ENCODE data around the gene NAPB.

NAPB gene

DNA sequence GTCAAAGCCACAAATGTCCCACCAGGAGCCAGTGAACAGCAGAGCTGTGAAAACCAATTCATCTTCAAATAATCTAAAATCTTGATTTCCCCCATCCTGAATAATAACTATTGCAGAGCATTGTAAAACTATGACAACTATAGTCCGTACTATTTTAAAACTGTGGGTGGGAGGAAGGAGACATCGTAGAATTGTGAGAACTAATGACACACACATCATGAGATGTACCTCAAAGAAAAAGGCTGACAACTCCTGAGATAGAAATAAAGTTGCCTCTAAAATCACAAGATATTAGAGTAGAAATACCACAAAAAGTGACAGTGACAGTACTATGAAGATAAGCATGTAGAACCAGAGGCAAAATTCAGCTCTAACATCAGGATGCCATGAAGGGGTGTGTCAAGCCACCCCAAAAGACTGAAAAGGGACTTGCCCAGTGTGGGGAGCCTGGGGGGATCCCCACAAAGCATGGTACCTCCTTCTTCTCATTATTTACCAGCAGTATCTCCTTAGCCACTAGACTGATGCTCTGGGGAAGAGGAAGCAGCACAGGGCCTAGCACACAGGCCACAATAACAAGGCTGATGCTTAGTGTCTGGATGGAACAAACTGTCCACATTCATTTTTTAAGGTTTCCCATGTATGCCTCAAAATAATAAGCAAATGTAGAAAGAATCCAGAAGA is 13.4 kb downstream of the NAPB start:
- DNase-seq = no peak

DNA sequence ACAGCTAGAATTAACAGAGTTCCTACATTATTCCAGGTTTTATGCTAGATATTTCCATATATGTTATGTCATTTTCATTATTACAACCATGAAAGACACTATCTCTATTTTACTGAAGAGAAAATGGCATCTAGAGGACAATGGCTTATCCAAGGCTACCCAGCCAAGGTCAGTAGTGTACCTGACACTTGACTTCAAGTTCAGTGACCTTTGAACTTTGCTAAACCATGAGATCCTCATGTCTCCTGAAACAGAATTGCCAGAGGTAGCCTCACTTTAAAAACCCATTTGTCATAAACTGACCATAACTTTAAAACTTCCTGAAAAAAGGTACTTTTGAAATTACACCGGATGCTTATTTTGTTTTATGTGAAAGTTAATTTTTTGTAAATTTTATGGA is 14.4 kb downstream of the NAPB start:
- no peak for DNase-seq

DNA sequence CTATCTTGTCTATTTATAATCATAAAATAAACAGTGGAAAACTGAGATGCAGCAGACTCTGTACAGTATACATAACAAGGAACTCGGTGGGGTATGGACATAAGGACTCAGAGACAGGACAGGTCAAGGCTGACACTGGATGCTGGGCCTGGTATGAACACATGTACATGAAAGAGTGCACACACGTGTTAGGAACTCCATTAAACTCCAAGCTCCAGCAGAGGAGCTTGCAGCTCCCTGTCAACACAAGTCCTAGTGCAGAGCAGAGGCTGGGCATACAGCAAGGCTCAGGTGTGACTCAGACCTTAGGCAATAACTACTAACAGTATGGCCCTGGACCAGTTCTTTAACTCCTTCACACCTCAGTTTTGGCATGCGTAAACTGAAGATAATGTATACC is 17.1 kb downstream of the NAPB start:
- DNase-seq = no peak

DNA sequence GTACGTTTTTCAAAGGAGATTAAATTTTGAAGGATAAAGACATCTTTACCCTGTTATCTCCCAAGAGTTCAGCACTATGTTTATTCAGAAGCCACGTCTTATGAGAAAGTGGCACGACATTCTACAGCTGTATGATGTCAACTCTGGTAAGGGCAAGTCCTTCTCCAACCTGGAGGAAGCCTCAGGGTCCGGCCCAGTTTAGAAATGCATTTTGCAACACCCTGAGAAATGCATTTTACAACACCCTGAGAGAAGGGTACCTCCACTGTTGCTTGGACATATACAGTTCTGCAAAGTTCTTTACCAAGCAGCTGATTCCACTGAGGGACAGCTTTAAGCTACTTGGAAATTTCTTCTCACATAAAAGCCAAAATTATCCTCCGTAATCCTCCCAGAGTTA is 17.5 kb downstream of the NAPB start:
- no peak for DNase-seq

DNA sequence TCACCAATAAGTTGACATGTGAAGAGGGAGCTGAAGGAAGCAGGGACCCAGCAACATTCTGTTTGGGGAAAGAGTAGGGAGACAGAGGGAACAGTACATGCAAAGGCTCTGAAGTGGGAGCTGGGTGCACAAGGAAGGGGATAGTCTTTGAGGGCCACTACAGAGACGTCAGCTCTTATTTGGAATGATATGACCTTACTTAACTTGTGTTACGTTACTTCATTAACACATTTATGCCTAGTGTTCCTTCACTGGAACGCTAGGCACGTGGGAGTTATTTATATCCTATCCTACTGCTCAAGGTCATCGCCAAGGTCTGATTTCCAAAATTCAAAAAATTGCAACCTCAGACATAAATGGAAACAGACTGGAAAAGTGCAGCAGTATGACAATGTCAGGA is 20.2 kb downstream of the NAPB start:
- no peak for DNase-seq

DNA sequence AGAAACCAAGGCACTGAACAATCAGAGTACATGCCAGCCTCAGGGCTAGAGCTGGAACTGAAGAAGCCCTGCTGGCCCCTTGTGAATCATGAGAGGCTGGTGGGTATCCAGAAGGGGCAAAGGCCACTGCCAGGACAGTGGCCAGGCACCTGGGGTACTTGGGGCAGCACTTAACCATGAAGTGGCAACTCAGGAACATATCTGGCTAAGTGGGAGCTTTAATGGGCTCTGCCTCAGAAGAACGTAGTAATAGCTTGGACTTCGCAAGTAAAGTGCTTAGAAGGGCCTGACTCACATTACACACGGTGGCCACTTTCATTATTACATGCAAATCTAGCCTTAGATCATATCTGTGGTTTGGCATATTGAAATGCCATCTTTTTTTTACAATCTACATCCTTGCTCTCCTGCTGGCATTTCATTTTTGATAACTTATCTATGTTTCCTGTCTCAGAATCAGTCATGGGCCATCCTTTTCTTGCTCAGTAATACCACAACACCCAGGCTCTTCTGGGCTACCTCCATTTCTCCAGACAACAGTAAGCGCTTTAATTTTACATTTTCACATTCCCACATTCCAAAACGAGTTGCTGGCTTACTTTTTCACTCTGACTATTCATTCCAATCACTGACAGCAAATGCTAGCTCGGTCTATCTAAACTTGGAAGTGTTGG is 21.6 kb downstream of the NAPB start:
- no peak for DNase-seq

DNA sequence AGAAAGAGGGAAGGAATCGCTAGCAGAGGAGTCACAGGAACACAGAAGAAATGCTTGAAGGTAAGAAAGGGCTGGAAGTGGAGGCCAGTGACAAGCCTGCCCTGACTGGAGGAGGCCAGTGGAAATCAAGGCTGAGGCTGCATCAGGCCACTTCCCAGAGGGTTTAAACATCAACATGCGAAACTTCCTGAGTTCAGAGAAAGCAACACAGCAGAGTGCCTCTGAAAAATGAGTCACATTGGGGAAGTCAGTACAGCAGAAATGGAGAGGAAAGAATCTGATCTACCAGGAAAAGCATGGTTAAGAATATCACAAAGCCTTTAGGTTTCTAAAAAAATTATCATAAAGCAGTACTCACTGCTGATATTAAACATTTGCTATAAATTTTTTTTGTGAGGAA is 23.3 kb downstream of the NAPB start:
- DNase-seq = no peak

DNA sequence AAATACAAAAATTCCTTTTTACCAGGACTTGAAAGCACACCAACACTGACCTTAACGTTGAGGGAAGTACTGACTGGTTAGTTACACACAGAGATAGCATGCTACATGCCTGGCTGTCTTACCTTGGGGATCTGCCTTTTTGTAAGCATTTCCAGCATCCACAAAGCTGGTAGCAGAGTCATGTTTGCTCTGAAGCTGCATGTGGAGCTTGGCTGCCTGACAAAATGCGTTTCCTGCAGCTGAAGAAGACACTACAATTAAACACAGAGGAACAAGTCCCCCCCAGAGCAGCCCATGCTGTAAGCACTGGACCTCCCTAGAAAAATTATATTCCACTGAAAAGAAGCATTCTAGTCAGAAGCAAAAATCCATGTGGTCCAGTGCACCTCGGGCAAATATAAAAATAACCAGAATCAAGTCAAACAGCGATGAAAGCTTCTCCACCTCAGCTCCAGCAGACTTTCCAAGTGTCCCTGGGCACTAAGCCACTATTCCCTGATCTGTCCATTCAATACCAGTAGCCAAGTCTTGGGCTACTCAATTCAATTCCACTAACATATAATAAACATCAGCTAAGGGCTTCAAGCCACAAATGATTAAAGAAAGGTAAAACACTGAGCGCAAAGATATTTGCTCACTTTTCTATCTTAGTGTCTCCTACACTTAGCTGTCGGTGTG is 24.2 kb downstream of the NAPB start:
- peak in 1 of 58 donors; percentile 18 for DNase-seq

DNA sequence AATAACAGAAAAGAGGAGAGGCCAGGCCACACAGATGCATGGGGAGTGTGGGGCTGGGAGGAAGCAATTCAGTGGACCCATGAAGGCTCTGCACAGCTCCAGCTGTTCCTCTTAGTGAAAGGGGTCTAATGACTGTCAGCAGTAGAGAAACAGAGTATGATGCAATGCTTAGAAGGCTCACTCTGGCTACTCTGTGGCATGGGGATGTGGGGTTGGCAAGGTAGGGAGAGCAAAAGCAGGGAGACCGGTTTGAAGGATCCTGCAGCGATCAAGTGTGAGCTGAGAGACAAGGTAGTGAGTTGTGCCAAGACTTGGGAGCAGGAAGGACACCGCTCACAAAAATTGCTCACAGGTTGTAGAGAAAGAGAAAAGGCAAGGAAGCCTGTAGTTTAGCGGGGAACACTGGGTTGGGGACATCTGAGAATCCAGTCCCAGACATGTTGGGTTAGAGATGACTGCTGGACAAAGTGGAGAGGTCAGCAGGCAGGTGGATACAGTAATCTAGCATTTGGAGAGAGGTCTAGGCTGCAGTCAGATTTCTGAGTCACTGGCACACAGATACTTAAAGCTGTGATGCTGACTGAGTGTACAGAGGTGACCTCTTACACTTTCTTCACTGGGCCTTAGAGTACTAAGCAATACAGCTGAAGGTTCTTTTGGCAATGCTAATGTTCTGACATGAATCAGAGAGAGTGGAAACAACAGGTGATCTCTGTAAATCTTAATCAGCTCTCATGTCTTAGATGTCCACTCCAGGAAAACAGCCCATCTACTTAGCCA is 27.1 kb downstream of the NAPB start:
- no peak for DNase-seq

DNA sequence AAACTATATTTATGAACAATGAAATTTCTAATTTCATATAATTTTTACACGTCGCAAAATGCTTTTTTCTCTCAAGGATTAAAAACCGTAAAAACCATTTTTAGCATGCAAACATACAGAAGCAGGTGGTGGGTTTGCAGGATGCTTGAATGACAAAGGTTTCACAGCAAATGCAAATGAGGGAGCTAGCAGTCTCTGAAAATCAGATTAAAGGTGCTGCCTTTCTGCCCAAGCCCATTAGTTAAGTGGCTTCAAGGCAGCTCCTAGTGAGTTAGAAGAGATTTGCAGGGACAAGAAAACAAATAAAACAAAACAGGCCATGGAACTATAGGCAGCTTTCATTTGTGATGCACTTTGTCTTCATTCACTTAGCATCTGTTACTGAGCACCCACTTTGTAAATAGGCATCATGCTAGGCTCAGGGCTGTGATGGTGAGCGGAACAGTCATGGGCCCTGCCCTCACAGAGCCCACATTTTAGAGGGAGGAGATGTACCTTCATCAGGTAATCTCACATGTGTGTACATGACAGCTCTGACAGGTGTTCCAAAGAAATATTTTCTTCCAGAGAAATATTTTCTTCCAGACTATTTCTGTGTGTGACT is 29.5 kb downstream of the NAPB start:
- DNase-seq = no peak

DNA sequence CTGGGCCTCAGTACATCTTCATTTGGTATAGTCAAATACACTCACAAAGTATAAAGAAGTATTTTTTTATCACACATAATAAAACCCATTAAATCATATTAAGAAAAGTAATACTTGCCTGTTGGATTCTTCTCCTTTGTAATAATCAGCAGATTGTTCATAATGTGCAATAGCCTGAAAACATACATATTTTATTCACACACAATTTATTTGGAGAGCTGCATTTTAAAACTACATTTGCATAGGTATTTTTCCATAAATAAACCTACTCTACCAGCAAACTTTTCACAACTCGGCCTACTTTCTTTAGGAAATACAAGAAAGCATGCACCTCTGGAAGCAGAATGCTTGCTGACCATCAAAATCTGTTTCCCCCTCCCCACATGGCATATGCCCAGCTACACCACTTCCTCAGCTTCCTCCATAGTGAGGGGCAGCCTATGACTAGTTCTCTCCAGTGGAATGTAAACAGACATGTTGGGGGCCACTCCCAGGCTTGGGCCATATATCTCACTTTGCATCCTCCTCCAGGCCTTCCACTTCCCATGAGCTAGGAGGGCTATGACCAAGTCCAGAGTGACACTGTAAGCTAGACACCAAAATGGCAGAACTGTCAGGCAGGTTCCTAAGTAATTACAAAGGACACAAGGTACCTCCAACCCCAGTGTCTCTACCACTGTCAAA is 31.1 kb downstream of the NAPB start:
- no peak for DNase-seq

DNA sequence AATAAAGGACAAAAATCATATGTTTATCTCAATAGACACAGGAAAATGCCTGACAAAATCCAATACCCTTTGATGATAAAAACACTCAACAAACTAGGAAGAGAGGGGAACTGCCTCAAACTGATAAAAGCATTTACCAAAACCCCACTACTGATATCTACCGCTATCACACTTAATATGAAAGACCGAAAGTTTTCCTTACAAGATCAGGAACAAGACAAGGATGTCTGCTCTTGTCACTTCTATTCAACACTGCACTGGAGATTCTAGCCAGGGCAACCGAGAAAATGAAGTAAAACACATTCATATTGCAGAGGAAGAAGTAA is 34.2 kb downstream of the NAPB start:
- DNase-seq = no peak

DNA sequence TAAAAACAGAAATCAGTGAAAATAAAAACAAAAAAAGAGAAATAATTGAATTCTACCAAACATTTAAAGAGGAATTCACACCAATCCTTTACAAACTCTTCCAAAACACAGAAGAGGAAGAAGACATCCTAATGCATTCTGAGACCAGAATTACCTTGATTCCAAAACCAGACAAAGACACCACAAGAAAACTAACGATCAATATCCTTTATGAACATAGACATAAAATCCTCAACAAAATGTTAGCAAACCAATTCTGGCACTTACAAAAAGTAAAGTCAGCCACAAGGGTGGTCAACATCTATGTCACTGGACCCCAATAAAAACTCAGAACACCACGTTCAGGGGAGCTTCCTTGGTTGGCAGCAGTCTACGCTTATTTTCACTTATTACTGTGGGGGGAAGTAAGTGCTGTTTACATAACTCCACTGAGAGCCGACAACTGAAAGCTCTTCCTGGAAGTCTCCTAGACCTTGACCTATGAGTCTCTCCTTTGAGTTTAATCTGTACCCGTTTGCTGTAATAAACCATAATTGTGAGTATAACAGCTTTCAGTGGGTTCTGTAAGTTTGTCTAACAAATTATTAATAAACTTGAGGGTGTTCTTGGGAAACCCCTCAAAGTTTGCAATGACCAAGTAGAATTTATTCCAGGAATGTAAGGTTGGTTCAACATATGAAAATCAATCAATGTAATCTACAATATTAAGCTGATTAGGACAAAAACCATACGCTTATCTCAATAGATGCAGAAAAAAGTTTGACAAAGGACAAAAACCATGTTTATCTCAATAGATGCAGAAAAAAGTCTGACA is 34.8 kb downstream of the NAPB start:
- DNase-seq = no peak

DNA sequence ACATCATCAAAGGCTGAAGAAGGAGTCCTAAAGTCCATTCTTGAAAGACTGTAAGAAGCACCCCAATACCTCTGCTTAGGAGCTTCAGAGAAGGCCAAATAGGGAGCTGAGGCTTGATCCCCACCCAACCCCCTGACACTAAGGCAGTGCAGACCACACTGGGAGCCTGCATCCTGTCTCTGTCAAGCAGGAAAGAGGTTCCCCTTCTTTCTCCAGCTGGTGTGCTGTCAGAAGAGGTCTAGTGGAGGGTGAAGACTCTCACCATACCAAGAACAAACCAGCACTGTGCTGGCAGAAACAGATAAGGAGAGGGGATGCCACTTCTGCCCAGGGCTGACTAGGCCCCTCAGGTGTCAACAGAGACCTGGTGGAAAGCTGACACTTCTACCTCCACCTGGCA is 39.4 kb downstream of the NAPB start:
- DNase-seq = no peak

DNA sequence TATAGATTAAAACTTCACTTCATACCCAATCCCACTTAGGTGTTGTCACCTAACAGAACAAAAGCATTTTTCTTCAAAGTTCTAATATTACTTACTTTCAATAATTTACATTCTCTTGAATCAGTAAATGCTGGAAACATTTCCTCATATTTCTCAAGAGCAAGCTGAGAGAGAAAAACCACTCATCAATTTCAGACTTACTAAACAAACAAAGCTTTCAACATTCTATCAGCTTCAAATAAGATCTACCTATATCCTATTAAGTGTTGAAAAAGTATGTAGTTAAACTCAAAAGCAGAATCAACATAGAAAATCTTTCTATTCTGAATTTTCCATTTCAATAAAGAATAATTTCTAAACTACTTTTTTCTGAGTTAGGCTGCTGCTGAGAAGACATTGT is 41.5 kb downstream of the NAPB start:
- DNase-seq = no peak

DNA sequence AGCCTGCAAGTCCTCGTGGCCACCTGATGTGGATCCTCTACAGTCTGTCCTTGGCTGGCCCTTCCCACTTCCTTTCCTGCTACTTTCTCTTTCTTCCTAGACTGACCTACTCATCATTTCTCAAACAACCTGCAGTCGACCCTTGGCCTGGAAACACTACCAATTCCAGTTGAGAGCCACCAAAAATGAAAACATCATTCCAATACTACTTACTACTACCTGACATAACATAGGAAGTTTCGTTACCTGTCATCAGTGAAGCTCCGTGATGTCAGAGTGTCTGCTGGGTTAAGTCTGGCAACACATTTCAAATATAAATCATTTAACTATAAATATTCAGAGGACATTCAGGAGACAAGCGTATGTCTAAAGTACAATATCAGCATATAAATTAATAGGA is 45.5 kb downstream of the NAPB start:
- no peak for DNase-seq

DNA sequence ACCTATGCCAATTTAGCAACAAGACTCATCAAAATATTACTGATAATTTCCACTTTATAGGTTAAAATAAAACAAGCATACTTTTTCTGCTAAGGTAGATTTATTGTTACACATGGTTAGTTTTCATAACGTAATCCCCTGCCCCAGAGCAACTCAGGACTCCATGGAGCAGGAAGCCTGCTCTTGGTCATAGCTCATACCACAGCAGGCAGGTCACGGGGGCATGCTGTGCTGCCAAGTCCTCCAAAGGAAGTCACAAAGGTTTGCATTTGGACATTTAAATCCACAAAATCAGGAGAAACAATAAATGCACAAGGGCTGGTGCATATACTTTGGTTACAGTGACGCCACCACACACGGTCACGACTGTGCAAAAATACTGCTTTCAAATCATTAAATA is 46.8 kb downstream of the NAPB start:
- no peak for DNase-seq

DNA sequence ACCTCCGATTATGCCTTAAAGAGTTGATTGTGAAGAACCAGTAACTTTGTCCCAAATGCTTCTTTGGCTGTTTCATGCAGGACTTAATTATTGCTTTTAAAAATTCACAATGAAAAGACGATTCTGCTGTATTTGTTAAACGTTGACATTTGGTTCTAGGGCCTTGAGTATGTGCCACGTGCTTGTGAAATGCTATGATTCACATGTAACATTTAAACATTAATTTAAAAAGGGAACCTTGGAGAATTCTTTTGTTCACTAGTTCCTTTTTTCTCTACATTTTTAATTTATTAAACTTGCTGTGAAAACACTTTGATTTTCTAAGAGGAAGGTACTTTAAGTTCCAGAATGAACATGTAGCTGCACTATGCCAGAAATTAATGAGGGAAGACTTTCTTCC is 49.8 kb downstream of the NAPB start:
- no peak for DNase-seq

DNA sequence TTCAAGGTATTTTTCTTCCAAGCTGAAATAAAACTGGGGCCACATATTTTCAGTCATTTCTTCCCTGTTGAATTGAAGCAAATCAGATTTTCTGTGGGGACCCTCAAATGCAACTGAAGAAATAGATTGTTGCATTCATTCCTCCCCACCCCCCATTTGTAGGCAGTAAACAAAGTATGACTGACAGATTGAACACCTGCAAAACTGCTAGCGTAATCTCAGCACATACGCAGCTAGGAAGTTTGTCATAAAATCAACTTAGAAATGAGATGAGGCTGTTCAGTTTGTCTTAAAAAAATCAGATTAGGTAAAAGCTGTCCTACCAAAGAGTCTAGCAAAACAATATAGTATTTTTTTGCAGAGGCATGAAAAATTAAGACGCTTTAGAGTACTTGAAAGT is 50.4 kb downstream of the NAPB start:
- DNase-seq = no peak

DNA sequence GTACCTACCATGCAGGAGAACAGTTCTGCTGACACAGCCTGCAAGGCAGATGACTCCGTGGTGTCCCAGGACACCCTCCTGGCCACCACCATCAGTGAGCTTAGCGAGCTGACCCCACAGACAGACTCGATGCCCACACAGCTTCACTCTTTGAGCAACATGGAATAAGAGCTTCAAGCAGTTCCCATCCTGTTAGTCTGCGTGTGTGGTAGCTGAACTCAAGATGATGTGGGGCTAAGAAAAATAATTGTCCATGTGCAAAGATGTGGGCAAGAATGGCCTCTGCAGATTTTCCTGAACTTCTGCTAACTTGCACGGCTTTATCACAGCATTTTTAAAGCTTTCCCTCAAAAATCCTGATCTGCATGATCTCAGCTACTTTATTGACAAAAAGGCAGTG is 51.0 kb downstream of the NAPB start:
- peak in 1 of 58 donors; percentile 11 for DNase-seq

Data from anterior cingulate cortex (tissue), 58 donors.